ENCODE measurements around the gene CELF2.

The CELF2 gene

DNA sequence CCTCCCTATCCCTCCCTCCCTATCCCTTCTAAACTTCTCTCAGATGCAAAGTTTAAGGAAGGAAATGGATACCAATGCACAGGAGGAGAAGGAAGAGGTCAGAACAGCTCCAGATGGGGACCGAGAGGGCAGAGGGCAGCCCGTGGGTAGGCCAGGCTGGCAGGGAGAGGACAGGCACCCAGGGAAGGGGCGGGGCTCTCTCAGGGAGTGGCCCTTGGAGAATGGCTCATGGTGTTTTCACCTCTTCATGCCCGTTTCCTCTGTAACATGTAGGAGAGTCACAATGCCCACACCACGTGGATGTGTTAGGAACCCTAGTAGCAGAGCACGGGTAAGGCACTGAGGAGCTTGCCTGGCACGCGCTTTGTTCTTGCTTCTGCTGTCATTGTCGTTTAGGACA, 264.5 kb downstream of the CELF2 start:
- DNase-seq (ENCODE audit: low read depth) = no peak
- no peak overlapping the region for H3K4me3 ChIP-seq (replicated peaks; ENCODE audit: low read depth, low read length)
- TF ChIP-seq, protein P1, sequence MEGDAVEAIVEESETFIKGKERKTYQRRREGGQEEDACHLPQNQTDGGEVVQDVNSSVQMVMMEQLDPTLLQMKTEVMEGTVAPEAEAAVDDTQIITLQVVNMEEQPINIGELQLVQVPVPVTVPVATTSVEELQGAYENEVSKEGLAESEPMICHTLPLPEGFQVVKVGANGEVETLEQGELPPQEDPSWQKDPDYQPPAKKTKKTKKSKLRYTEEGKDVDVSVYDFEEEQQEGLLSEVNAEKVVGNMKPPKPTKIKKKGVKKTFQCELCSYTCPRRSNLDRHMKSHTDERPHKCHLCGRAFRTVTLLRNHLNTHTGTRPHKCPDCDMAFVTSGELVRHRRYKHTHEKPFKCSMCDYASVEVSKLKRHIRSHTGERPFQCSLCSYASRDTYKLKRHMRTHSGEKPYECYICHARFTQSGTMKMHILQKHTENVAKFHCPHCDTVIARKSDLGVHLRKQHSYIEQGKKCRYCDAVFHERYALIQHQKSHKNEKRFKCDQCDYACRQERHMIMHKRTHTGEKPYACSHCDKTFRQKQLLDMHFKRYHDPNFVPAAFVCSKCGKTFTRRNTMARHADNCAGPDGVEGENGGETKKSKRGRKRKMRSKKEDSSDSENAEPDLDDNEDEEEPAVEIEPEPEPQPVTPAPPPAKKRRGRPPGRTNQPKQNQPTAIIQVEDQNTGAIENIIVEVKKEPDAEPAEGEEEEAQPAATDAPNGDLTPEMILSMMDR (IDR thresholded peaks at IDR 0.05; ENCODE audit: low read length, missing control alignments) = no peak

DNA sequence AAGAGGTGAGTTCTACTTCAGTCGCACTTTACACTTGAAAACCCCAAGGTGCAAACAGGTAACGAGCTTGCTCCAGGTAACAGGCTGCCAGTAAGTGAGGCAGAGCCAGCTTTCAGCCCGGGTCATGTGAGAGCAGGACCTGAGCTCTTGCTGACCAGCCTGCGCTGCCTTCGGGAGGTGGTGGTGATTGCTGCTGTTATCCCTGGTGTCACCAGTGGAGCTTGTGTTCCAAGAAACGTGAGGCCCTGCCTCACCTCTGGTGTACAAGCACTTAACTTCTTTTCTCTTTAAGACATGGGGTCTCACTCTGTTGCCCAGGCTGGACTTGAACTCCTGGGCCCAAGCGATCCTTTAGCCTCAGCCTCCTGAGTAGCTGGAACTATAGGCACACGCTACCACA, 265.0 kb downstream of the CELF2 start:
- TF ChIP-seq, protein P1 (IDR thresholded peaks at IDR 0.05; ENCODE audit: low read length, missing control alignments) = no peak
- no peak for DNase-seq (ENCODE audit: low read depth)
- H3K4me3 ChIP-seq (replicated peaks; ENCODE audit: low read depth, low read length) = no peak overlapping the region

DNA sequence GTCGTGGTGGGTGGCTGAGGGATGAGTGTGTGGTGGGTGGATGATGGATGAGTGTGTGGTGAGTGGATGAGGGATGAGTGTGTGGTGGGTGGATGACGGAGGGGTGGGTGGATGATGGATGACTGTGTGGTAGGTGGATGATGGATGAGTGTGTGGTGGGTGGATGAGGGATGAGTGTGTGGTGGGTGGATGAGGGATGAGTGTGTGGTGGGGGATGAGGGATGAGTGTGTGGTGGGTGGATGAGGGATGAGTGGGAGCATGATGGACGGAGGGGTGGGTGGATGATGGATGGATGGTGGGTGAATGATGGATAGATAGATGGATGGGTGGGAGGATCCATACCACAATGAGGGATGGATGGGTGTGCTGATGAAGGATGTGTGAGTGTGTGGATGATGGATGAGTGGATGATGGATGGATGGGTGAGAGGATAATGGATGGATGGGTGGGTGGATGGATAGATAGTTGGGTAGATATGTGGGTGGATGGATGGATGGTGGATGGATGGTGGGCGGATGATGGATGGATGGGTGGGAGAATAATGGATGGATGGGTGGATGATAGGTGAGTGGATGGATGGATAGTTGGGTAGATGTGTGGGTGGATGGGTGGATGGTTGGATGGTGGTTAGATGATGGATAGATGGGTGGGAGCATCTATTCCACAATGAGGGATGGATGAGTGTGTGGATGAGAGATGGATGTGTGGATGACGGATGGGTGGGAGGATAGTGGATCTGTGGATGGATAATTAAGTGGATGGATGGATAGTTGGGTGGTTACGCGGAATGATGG, 266.8 kb downstream of the CELF2 start:
- DNase-seq (ENCODE audit: low read depth) = no peak
- TF ChIP-seq, protein P1 (IDR thresholded peaks at IDR 0.05; ENCODE audit: low read length, missing control alignments) = no peak
- no peak overlapping the region for H3K4me3 ChIP-seq (replicated peaks; ENCODE audit: low read depth, low read length)

DNA sequence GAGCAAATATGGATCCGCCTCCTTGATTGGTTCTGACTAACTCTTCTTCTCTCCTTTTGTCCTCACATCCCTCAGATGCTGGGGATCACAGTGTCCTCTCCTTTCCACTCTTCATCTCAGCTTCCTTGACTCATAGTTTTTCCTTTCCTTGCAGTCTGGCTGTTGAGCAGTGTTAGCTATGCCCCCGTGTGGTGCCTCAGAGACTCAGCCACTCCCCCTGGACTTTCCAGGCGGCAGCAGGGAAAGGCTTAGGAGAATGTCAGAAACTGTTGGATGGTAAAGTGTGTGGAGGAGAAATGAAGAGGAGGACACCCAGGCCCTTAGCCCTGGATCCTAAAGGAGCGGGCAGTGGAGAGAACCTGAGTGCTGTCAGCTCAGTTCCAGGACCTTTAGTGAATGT, 267.5 kb downstream of the CELF2 start:
- no peak overlapping the region for H3K4me3 ChIP-seq (replicated peaks; ENCODE audit: low read depth, low read length)
- DNase-seq (ENCODE audit: low read depth) = no peak
- TF ChIP-seq, protein P1 (IDR thresholded peaks at IDR 0.05; ENCODE audit: low read length, missing control alignments) = no peak

DNA sequence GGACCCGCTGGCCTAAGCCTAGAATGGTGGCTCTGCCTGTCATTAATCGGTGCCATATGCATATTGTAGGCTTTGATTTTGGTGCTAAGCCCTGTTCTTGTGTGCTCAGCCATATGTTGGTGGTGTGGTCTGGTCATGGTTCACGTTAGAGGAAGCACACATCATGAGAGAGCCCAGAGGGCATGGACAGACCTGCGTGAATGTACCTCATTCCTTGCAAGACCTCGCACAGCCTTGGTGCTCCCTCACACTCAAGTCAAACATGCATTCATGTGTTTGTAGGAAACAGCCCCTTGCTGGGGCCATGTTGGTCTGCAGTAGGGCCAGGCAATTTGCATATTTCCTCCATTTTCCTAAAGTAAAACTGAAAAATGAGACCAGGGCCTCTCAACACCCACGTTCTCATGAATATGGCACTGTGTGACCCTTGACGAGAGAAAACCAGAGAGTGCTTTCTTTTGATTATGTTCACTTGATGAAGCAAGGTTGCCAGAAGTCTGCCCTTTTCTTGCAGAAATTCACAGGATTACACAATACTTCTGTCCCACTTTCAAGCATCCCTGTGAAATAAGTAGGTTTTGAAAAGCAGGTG, 268.7 kb downstream of the CELF2 start:
- DNase-seq (ENCODE audit: low read depth) = no peak
- TF ChIP-seq, protein P1 (IDR thresholded peaks at IDR 0.05; ENCODE audit: low read length, missing control alignments) = no peak
- no peak overlapping the region for H3K4me3 ChIP-seq (replicated peaks; ENCODE audit: low read depth, low read length)

DNA sequence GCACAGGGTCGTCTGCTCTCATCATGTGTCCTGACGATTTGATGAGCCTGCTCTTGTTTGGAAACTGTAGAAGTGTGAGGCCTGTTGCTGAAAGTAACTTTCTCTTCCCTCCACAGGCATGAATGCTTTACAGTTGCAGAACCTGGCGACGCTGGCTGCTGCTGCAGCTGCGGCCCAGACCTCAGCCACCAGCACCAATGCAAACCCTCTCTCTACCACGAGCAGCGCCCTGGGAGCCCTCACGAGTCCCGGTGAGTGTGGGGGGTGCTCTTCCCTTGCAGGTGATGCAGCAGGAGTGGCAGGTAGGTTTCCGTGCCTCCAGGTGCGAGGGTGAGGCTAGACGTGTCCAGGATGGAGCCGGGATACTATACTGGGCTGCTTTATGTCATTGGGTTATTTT, 270.6 kb downstream of the CELF2 start:
- no peak for DNase-seq (ENCODE audit: low read depth)
- no peak overlapping the region for H3K4me3 ChIP-seq (replicated peaks; ENCODE audit: low read depth, low read length)
- TF ChIP-seq, protein P1 (IDR thresholded peaks at IDR 0.05; ENCODE audit: low read length, missing control alignments) = no peak
